ENCODE data around the gene SOS1.

DNA sequence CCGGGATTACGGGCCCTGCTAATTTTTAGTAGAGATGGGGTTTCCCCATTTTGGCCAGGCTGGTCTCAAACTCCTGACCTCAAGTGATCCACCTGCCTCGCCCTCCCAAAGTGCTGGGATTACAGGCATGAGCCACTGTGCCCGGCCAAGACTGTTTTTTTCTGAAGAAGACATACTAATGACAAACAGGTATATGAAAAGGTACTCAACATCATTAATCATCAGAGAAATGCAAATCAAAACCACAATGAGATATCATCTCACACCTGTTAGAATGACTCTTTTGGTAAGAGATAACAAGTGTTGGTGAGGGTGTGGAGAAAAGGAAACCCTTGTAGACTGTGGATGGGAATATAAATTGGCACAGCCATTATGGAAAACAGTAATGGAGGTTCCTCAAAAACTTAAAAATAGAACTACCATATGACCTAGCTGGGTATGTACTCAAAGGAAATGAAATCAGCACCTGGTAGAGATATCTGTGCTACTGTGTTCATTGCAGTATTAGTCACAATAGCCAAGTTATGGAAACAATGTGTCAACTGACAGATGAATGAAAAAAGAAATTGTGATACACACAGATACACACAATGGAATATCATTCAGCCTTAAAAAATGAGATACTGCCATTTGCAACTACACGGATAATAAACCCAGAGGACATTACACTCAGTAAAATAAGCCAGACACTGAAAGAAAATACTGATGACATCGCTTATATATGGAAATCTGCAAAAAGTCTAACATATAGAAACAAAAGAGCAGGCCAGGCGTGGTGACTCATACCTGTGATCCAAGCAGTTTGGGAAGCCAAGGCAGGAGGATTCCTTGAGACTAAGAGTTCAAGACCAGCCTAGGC lies 20.8 kb downstream of the SOS1 start:
- TF ChIP-seq CTCF (IDR thresholded peaks at IDR 0.05; ENCODE audit: low read depth, low read length) (no peak), EZH2phosphoT487 (IDR thresholded peaks at IDR 0.05; ENCODE audit: low read depth) (no peak)

Data from OCI-LY3 (cell line).